Psoas muscle (tissue), 8 donors: Measurements from ENCODE around the gene MTURN. TPM values are rescaled to one million over a fixed set of nuclear protein-coding genes. Genes with fewer than 3 reads are reported as not detected.

Source experiments
- ATAC-seq, 4 donors: fragments of 200-7000 bp; cut with Tn5 transposase; one replicate each; pipeline ENCODE4 v1.9.1; 2020; ENCODE audit warnings: moderate library complexity in 3 of 4, mild to moderate bottlenecking in 2 of 4
- DNase-seq, 2 donors: peaks; one replicate each; pipeline ENCODE4 v3.0.0-alpha.2; 2020
- H3K27ac ChIP-seq: fragments of 200-600 bp; one replicate; pipeline ENCODE4 v1.8.0; 2022
- H3K27me3 ChIP-seq, 3 donors: fragments of 200-600 bp in 1 of 3; one replicate each; pipeline versions ENCODE4 v1.6.1 to v1.8.0; 2013 to 2022; ENCODE audit warnings: low read length in 2 of 3, mild to moderate bottlenecking in 2 of 3, moderate library complexity in 1 of 3; ENCODE audit not compliant: insufficient read depth in 3 of 3
- H3K36me3 ChIP-seq, 2 donors: fragments of 200-600 bp in 1 of 2; one replicate each; pipeline versions ENCODE4 v1.6.1 to v1.8.0; 2013 to 2022; ENCODE audit warnings: low read depth in 1 of 2, mild to moderate bottlenecking in 1 of 2, moderate library complexity in 1 of 2; ENCODE audit not compliant: insufficient read depth in 1 of 2
- H3K4me1 ChIP-seq: fragments of 200-600 bp; one replicate; pipeline ENCODE4 v1.8.0; 2022
- H3K4me3 ChIP-seq: fragments of 200-600 bp; one replicate; pipeline ENCODE4 v1.8.0; 2022; ENCODE audit warnings: mild to moderate bottlenecking
- H3K9me3 ChIP-seq: fragments of 200-600 bp; one replicate; pipeline ENCODE4 v1.8.0; 2022
- CTCF ChIP-seq: fragments of 200-600 bp; IDR thresholded peaks from one replicate; pipeline ENCODE4 v1.8.0; 2022; ENCODE audit warnings: antibody characterized with exemption
- WGBS, 3 donors: extraction: QIAGEN DNeasy Blood & Tissue Kit; methylation state at CpG; one replicate each; pipeline versions ENCODE4 v1.1.6 to v1.1.7; 2013; 5-methylcytosine and 5-hydroxymethylcytosine counted together
- intact Hi-C, 2 donors: fragments of 100-400 bp; cut with DNase I; formaldehyde crosslinking; loops; one replicate each; pipeline versions ENCODE4 v1.11.0 to v1.14.2; 2022
- polyA plus RNA-seq, 3 donors: library from polyadenylated mRNA; stranded (reverse); fragments of 200-250 nt; gene quantifications; one replicate each; pipeline ENCODE4 v1.2.3, GENCODE V29; 2013
- total RNA-seq, 4 donors: library from RNA; stranded (reverse); fragmentation: NEBNext Ultra II Directional in 2 of 4; extraction: Animal tissue kit (Norgen Biotek cat#: 25700) in 2 of 4; gene quantifications; one replicate each; pipeline versions ENCODE4 v1.2.1 to v1.2.4, GENCODE V29; 2021 to 2023
- donor health status: healthy with polysubstance abuse.
- donor health status: DM: no; HTN: no; CAD: no; lungs with moderate emphysema.
- donor health status: Bipolar disorder and iron deficiency.
- donor health status: healthy.
- donor health status: DM: yes; HTN: yes; CAD: no.
- donor health status: DM: no; HTN: no; CAD: no.
- donor health status: DM: no; HTN: no; CAD: no.
- donor health status: DM: yes; HTN: yes; CAD: no.

The MTURN gene
- total and polyA plus RNA-seq, 7 donors = 7.1 to 68.6 (median 17.6) TPM

GRCh38 chr7:30157204-30157603, 22.4 kb downstream of the MTURN start:
- no peaks in the 10 kb centered on the region for H3K27me3 ChIP-seq
- ATAC-seq = no peak
- TF ChIP-seq CTCF = no peak
- no peak overlapping the region for H3K27ac ChIP-seq
- WGBS, 3 donors = 86 to 90% (median 86%) methylated on average over 9 of the region's 9 CpGs
- H3K4me1 ChIP-seq = no peaks in the 10 kb centered on the region
- intact Hi-C loops = loop anchor here in 1 of 2 donors (10.0 kb wide), 1 partner anchor 408 kb away; no protein-coding TSS in a partner anchor
- peaks cover 0 to 48% of the 10 kb centered on the region in 2 donors for H3K36me3 ChIP-seq
- H3K4me3 ChIP-seq = no peak overlapping the region
- DNase-seq = no peak
- H3K9me3 ChIP-seq = no peaks in the 10 kb centered on the region

GRCh38 chr7:30159163-30159562, 24.4 kb downstream of the MTURN start:
- TF ChIP-seq CTCF = no peak
- DNase-seq (no peak), ATAC-seq (no peak)
- 89 to 90% (median 90%) methylated on average over 4 of the region's 4 CpGs for WGBS, 3 donors
- intact Hi-C loops = loop anchor here in 1 of 2 donors (10.0 kb wide), 1 partner anchor 406 kb away; no protein-coding TSS in a partner anchor
- peaks cover 0 to 36% of the 10 kb centered on the region in 2 donors for H3K36me3 ChIP-seq
- H3K27me3 ChIP-seq = no peaks in the 10 kb centered on the region
- no peak overlapping the region for H3K4me3 ChIP-seq
- H3K4me1 ChIP-seq = no peaks in the 10 kb centered on the region
- no peak overlapping the region for H3K27ac ChIP-seq
- no peaks in the 10 kb centered on the region for H3K9me3 ChIP-seq

GRCh38 chr7:30159698-30160143, 24.9 kb downstream of the MTURN start:
- WGBS, 3 donors = 54 to 57% (median 55%) methylated on average over 6 of the region's 6 CpGs
- H3K27ac ChIP-seq = no peak overlapping the region
- H3K36me3 ChIP-seq = peaks cover 0 to 31% of the 10 kb centered on the region in 2 donors
- peak in 2 of 4 donors; percentile 39 to 40 for ATAC-seq
- no peak for DNase-seq
- peaks cover 6% of the 10 kb centered on the region for H3K4me1 ChIP-seq
- H3K27me3 ChIP-seq = no peaks in the 10 kb centered on the region
- H3K4me3 ChIP-seq = no peak overlapping the region
- H3K9me3 ChIP-seq = no peaks in the 10 kb centered on the region
- intact Hi-C loops = loop anchor here in 1 of 2 donors (10.0 kb wide), 1 partner anchor 405 kb away; no protein-coding TSS in a partner anchor
- TF ChIP-seq CTCF = no peak

- peaks cover 0 to 28% of the 10 kb centered on the region in 2 donors for H3K36me3 ChIP-seq
- no peaks in the 10 kb centered on the region for H3K27me3 ChIP-seq
- no peak for ATAC-seq
- H3K27ac ChIP-seq = no peak overlapping the region
- no peaks in the 10 kb centered on the region for H3K9me3 ChIP-seq
- H3K4me3 ChIP-seq = no peak overlapping the region
- peaks cover 12% of the 10 kb centered on the region for H3K4me1 ChIP-seq
- WGBS, 3 donors = 91 to 100% (median 92%) methylated on average over 2 of the region's 2 CpGs
- no peak for TF ChIP-seq CTCF
- intact Hi-C loops = no loop called here
- no peak for DNase-seq
Measured at GRCh38 chr7:30160329-30160728, 25.5 kb downstream of the MTURN start.

GRCh38 chr7:30162133-30162532, 27.3 kb downstream of the MTURN start:
- Histone ChIP-seq H3K4me1 (peaks cover 13% of the 10 kb centered on the region), H3K9me3 (no peaks in the 10 kb centered on the region), H3K27me3 (no peaks in the 10 kb centered on the region), H3K27ac (no peak overlapping the region), H3K4me3 (no peak overlapping the region), H3K36me3 (peaks cover 0 to 23% of the 10 kb centered on the region in 2 donors)
- no peak for TF ChIP-seq CTCF
- intact Hi-C loops = no loop called here
- DNase-seq (no peak), ATAC-seq (no peak)
- 74 to 85% (median 74%) methylated on average over 3 of the region's 3 CpGs for WGBS, 3 donors
